ENCODE results near the gene PAF1. TPM values are rescaled to one million over a fixed set of nuclear protein-coding genes. Genes with fewer than 3 reads are reported as not detected.

The PAF1 gene
- total RNA-seq, 1 donor = 33.2 TPM

DNA sequence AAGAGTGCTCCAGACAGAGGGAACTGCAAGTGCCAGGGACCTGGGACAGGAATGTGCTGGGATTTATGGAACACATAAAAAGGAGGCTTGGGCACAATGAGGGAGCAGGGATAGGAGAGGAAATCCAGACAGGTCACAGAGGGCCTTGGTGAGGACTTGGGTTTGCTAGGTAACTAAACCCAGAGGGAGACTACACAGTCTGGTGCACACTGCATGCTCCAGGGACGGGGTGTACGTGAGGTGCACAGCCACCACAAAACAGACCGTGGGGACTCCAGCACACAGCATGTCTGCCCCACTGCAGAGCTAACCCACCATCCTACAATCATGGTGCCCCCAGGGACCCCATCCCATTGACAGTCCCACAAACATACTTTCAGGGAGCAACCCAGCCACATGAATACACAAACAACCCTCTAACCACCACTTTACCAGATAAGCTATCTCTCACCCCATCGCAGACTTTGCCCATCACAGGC is 10.2 kb upstream of the PAF1 start:
- TF ChIP-seq CTCF (IDR thresholded peaks at IDR 0.05; ENCODE audit: insufficient read depth, low read depth, low read length) = no peak
- DNase-seq (ENCODE audit: low read depth) = no peak
- H3K4me3 ChIP-seq (ENCODE audit: low read depth, low read length) = no peak overlapping the region

DNA sequence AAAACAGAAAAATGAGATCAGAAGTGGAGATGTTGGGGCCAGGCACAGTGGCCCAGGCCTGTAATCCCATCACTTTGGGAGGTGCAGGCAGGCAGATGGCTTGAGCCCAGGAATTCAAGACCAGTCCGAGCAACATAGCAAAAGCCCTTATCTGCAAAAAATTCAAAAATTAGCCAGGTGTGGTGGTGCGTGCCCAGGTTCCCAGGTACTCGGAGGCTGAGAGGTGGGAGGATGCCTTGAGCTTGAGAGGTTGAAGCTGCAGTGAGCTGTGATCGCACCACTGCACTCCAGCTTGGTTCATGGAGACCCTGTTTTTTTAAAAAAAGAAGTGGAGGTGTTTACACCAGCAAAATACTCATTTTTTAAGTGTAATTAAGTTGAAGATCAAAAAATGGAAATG is 9.2 kb upstream of the PAF1 start:
- no peak for TF ChIP-seq CTCF (IDR thresholded peaks at IDR 0.05; ENCODE audit: insufficient read depth, low read depth, low read length)
- H3K4me3 ChIP-seq (ENCODE audit: low read depth, low read length) = no peak overlapping the region
- no peak for DNase-seq (ENCODE audit: low read depth)

- TF ChIP-seq CTCF (IDR thresholded peaks at IDR 0.05; ENCODE audit: insufficient read depth, low read depth, low read length) = no peak
- H3K4me3 ChIP-seq (ENCODE audit: low read depth, low read length) = no peak overlapping the region
- DNase-seq (ENCODE audit: low read depth) = no peak
These were observed 8.8 kb upstream of the PAF1 start for GRCh38 chr19:39399668-39400050.

DNA sequence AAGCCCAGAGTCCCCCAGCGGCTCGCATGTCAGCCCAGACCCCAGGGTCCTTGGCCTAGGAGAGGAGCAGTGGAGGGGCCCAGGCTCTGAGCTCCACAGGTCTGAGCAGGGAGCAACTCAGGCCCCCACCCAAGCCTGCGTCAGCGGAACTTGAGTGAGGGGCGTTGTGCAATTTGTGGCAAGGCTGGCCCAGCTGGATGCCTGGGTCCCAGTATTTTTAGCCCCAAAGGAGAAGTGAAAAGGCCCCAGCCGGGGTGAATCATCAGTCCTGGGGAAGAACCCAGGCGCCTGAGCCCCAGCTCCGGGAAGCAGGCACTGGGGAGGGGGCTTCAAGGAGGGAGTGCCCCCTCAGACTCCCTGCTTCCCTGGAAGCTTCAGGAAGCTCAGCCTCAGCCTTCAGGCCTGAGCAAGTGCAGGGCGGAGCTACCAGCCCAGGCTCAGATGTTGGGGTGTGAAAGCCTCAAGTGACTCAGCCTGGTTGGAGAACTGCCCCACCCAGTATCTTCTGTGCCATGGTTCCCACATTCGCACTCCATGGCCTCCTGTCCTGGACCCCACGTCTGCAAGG is 7.5 kb upstream of the PAF1 start:
- no peak overlapping the region for H3K4me3 ChIP-seq (ENCODE audit: low read depth, low read length)
- TF ChIP-seq CTCF (IDR thresholded peaks at IDR 0.05; ENCODE audit: insufficient read depth, low read depth, low read length) = no peak
- peak; percentile 89 for DNase-seq (ENCODE audit: low read depth)

GRCh38 chr19:39397360-39398296 is 6.7 kb upstream of the PAF1 start:
- H3K4me3 ChIP-seq (ENCODE audit: low read depth, low read length) = no peak overlapping the region
- DNase-seq (ENCODE audit: low read depth) = peak; percentile 87

DNA sequence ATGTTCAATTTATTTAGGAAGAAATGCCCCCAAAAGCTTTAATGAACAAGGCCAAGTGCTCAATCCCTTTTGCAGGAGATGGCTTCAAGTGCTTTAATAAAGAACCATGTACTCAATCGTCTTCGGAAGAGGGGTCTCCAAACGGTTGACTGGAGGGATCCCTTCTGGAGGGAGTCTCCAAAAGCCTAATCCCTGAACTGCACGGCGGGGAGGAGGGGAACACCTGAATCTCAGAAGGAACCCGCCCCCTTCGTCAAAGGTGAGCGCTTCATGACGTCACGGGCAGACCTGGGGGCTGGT is 505 bp downstream of the PAF1 start:
- peak overlapping the region; percentile 78 for H3K4me3 ChIP-seq (ENCODE audit: low read depth, low read length)
- TF ChIP-seq CTCF (IDR thresholded peaks at IDR 0.05; ENCODE audit: insufficient read depth, low read depth, low read length) = no peak
- no peak for DNase-seq (ENCODE audit: low read depth)

More at GRCh38 chr19:39397360-39398296, 6.7 kb upstream of the PAF1 start:
- peak; percentile 98 for TF ChIP-seq CTCF (IDR thresholded peaks at IDR 0.05; ENCODE audit: insufficient read depth, low read depth, low read length)

Measured in fibroblast of villous mesenchyme (primary cell).